NCI-H510A treated with DMSO at 0.1 percent for 48 hours (cell line): Measurements from ENCODE around the gene MCU.
"Not testable (repeated sequence)": the region's sequence is repeated elsewhere in the genome, so short reads cannot be mapped to it uniquely, and the experiment has no call there.

Source experiments
- DNase-seq: peaks from one replicate; lab custom pipeline; 2025; lab: John Stamatoyannopoulos, UW

Gene MCU

DNA sequence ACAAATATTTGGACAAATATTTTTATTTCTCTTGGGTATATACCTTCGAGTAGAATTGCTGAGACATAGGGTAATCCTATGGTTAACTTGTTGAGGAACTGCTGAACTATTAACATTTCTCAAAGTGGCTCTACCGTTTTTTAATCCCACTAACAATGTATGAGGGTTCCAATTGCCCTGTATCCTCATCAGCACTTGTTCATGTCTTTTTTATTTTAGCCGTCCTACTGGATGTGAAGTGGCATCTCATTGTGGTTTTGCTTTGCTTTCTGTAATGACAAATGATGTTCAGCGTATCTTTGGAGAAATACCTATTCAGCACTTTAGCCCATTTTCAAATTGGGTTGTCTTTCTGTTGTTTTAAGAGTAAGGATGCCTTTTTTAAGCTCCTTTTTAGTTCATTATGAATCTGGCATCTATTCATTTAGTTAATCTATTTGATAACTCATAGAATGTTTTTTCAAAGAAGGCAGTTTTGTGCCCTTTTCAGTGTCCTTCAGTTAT, 40.0 kb downstream of the MCU start:
- no peak for DNase-seq

GRCh38 chr10:72732521-72732920, 40.6 kb downstream of the MCU start:
- DNase-seq = no peak

- DNase-seq = no peak
Measured at GRCh38 chr10:72733989-72734388, 42.0 kb downstream of the MCU start.

DNA sequence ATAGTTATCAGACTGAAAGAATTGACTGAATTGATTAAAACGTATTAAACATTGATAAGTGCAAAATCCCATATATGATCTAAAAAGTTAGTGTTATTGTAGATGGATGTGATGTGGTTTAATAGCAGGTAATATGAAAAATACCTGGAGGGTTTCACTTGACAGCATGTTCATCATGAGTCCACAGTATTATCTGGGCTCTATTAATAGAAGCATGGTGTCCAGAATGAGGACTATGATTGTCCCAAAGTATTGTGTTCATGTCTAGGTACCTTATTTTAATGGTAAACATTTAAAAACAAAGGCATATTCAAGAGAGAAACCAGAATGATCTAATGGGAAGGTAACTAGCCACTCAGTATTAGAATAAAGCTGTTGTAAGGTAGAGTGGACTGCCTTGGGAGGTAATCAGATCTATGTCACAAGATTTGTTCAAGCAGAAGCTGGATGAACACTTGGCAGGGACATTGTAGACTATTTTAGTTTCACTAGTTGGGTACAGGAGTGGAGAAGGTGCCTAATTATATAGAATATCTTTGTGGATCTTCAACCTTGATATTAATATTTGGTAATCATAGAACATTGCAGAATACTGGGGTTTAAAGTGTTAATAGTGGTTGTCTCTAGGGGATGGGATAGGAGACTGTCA, 43.5 kb downstream of the MCU start:
- DNase-seq = no peak

GRCh38 chr10:72736176-72736827, 44.4 kb downstream of the MCU start:
- DNase-seq = peak; percentile 55

DNA sequence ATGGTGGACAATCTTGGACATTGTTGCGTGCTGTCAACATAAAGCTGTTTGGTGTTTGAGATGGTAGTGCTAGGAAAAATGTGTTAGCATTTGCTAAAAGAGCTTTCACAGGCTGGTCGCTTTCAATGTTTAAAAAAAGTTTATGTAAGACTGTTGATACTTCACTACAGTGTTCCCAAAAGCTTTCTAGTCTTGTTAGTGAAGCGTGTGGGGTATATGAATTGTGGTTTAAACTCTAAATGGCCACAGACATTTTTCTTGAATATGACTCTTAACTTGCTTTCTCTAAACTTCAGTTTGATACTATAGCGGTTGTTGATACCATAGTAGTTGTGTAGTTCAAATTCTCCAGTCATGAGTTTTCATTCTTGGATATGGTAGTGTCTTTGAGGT, 44.9 kb downstream of the MCU start:
- DNase-seq = no peak

GRCh38 chr10:72737357-72737756, 45.4 kb downstream of the MCU start:
- DNase-seq = not testable (repeated sequence)

DNA sequence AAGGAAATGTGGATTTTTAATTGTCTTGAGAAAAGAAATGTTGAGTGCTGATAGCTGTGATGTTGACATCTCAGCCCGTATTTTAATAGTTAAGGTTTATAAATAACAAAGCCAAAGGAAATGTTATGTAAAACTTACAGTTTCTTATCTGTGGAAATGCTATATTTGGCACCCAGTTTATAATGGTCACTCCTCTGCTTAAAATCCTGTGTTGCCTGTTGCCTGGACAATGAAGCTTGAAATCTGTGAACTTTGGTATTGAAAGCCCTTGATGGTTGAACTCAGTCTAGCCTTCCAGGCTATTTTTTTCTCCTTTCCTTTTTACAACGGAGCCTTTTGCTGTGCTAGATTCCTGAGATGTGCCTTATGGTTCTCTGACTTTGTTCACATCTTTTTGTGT, 46.5 kb downstream of the MCU start:
- no peak for DNase-seq

DNA sequence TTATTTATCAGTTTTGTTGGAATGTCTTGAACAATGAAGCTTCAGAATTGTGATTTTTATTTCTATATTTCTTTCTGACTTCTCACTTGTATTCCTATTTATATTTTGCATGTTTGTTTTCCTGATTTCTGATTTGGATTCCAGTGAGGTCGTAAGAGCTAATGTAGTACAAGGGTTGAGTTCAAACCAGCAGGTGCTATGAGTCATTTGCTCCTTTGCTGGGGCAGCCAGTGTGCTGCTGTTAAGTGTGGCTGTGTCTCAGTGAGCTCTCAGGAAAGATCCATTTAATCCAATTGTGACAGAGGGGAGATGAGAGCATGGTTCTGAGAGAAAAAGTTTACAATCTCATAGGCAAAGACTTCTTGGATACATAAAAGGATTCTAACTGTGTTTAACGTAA, 48.6 kb downstream of the MCU start:
- peak; percentile 23 for DNase-seq

GRCh38 chr10:72742092-72742491, 50.1 kb downstream of the MCU start:
- DNase-seq = no peak

DNA sequence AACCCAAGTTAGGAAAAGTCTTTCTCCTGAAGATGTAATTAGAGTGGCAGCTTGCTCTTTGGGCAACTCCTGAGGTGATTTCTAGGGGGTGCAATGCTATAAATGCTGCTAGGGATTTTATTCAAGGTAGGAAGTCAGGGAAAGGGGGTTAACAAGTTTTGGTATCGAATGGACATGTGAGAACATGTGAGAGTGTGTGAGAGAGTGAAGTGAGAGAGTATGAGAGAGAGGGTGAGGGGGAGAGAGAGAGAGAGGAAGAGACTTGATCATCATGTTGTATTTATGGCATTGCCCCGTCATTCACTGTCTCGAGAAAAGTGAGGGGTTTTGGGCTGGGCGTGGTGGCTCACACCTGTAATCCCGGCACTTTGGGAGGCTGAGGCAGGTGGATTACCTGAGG, 50.9 kb downstream of the MCU start:
- DNase-seq = no peak

- DNase-seq = no peak
Measured at GRCh38 chr10:72744566-72744965, 52.6 kb downstream of the MCU start.

DNA sequence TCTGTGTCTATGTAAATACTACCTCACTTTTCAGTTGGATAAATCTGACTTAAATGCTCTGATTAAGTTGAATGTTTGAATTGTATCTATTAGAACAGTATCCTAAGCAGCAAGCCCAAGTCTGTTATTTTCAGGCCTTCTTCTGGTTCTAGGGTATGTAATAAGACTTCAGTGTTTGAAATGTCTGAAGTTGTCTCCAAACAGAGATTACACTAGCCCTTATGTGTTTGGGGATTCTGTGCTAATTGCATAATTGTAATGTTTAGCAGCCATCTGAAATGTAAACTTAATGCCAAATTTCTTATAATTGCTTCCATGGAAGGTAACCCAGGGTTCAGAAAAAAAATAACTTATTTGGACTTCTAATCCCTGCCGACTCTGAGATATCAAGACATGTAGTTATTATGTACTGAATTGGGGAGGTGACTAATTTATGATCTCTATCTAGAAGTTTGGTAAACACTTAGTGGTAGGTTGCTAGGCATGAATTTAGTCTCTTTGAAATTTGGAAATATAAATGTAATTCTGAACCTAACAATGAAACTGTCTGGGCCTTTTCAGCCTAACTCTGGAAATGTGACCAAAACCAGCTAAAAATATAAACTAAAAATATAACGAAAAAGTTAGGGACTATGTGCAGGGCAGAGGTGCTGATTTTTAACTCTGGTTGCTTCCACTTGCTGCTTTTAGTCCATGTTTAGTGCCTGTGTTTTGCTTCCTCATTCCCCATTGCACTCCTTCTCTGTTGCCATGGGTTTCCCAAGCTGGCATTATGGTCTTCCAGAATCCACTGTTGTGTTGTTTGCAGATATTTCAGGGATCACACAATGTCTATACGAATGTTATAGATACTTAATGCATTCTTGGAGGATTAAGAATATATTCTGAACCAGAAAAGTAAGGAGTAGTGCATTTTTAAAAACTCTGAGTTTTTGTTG, 54.8 kb downstream of the MCU start:
- no peak for DNase-seq

DNA sequence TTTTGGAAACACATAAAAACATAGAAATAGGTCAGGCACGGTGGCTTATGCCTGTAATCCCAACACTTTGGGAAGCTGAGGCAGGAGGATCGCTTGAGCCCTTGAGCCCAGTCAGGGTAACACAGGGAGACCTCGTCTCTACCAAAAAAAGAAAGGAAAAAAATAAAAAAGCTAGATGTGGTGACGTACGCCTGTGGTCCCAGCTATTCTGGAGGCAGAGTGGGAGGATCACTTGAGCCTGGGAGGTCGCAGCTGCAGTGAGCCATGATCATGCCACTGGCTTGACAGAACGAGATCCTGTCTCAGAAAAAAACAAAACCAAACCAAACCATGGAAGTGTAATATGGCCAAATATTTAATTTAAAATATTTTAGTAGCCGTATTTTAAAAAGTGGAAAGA, 55.6 kb downstream of the MCU start:
- DNase-seq = no peak

GRCh38 chr10:72753760-72754231, 61.9 kb downstream of the MCU start:
- DNase-seq = no peak

DNA sequence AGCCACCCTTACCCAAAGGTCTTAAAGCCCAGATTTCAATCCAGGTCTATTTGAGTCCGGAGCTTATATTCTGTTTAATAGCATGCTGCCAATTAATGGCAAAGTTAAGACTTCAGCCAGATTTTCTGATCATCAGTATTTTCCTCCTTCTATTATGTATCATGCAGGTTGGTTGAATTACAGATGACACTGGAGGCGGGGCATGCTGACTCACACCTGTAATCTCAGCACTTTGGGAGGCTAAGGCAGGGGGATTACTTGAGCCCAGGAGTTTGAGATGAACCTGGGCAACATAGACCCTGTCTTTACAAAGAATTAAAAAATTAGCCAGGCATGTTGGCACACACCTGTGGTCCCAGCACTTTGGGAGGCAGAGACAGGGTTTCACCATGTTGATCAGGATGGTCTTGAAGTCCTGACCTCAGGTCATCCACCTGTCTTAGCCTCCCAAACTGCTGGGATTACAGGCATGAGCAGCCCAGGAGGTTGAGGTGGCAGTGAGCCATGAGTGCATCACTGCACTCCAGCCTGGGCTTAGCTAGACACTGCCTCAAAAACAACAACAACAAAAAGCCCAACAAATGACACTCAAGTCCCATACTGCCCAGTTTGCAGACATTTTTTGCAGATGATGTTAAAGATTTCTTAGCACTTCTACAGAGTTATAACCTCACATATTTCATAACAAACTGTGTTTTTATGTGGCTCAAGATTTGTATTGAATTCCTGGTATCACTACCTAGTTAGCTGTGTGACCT, 62.5 kb downstream of the MCU start:
- no peak for DNase-seq

DNA sequence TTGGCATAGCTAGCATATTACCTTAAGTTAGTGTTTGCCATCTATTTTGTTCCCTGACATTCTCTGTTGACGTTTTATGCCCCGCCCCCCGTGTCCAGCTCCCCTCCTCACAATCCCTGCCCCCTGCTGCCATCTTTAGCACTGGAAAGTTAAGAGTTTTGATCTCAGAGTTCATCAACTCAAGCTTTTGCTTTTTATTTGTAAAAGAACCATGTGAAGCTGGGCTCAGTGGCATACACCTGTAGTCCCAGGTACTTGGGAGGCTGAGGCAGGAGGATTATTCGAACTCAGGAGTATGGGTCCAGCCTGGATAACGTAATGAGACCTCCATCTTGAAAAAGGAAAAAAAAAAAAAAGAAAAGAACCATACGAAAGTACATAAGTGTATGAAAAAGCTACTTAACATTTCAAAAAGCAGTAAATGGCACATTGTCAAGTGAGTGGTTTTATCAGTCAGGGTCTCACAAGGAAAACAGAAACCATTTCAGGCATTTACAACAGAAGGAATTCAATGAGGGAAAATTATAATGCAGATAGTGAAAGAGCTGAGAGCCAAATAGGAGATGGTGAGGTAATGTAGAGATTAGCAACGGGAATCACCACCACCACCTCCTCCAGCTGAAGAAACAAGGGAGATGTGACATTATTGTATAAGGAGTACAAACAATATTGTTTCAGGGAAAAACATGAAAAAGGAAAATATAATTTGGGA, 64.9 kb downstream of the MCU start:
- DNase-seq = no peak

GRCh38 chr10:72757732-72758131, 65.8 kb downstream of the MCU start:
- DNase-seq = no peak

- DNase-seq = not testable (repeated sequence)
Measured at GRCh38 chr10:72758930-72759329, 67.0 kb downstream of the MCU start.

DNA sequence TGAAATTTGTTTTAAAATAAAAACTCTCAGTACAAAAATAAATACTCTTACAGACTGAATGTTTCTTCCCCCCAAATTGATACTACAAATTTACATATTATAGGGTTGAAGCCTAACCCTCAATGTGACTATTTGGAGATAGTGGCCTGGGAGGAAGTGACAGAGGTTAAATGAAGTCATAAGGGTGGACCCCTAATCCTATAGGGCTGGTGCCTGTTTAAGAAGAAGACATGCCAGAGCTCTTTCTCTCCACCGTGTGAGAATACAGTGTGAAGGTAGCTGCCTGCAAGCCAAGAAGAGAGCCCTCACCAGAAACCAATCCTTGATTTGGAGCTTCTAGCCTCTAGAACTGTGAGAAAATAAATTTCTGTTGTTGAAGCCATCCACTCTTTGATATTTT, 67.6 kb downstream of the MCU start:
- no peak for DNase-seq

GRCh38 chr10:72761498-72761897, 69.6 kb downstream of the MCU start:
- no peak for DNase-seq
